Osteocyte (in vitro differentiated cells): ENCODE data around the gene MPP2. TPM values are rescaled to one million over a fixed set of nuclear protein-coding genes. Genes with fewer than 3 reads are reported as not detected.

Experiments used
- DNase-seq: peaks from one replicate; pipeline ENCODE4 v3.0.0; 2021; ENCODE audit warnings: mixed read lengths; ENCODE audit not compliant: unreplicated experiment; ENCODE audit errors: extremely low spot score
- H3K27ac Mint-ChIP-seq: one replicate; pipeline ENCODE4 v1.8.0; 2021; ENCODE audit warnings: mild to moderate bottlenecking, mixed read lengths; ENCODE audit not compliant: unreplicated experiment
- H3K27me3 Mint-ChIP-seq: one replicate; pipeline ENCODE4 v1.8.0; 2021; ENCODE audit warnings: mixed read lengths; ENCODE audit not compliant: unreplicated experiment
- H3K36me3 Mint-ChIP-seq: one replicate; pipeline ENCODE4 v1.8.0; 2021; ENCODE audit warnings: mixed read lengths; ENCODE audit not compliant: unreplicated experiment
- H3K4me1 Mint-ChIP-seq: one replicate; pipeline ENCODE4 v1.8.0; 2021; ENCODE audit warnings: mixed read lengths; ENCODE audit not compliant: unreplicated experiment
- H3K4me3 Mint-ChIP-seq: one replicate; pipeline ENCODE4 v1.8.0; 2021; ENCODE audit warnings: mild to moderate bottlenecking, moderate library complexity, mixed read lengths; ENCODE audit not compliant: unreplicated experiment
- H3K9me3 Mint-ChIP-seq: one replicate; pipeline ENCODE4 v1.8.0; 2021; ENCODE audit warnings: mixed read lengths; ENCODE audit not compliant: unreplicated experiment
- CTCF ChIP-seq: fragments of 200-600 bp; sonication (generic); IDR thresholded peaks from 2 replicates; pipeline ENCODE4 v1.5.0; 2021; ENCODE audit warnings: antibody characterized with exemption, mild to moderate bottlenecking, moderate library complexity
- total RNA-seq: library from RNA; stranded (reverse); gene quantifications from 2 replicates; pipeline ENCODE4 v1.2.1, GENCODE V29; 2021

The MPP2 gene
- total RNA-seq, 1 donor from 2014 or later = 3.5 TPM

GRCh38 chr17:43891851-43892646 lies 15.3 kb downstream of the MPP2 start:
- Mint-ChIP-seq H3K36me3 (no peaks in the 10 kb centered on the region), H3K4me1 (no peaks in the 10 kb centered on the region), H3K9me3 (no peaks in the 10 kb centered on the region), H3K27ac (no peak overlapping the region), H3K27me3 (peaks cover 8% of the 10 kb centered on the region), H3K4me3 (no peak overlapping the region)
- no peak for TF ChIP-seq CTCF
- no peak for DNase-seq

GRCh38 chr17:43890240-43890639 lies 17.1 kb downstream of the MPP2 start:
- Mint-ChIP-seq H3K27ac (no peak overlapping the region), H3K9me3 (no peaks in the 10 kb centered on the region), H3K36me3 (no peaks in the 10 kb centered on the region), H3K27me3 (peaks cover 5% of the 10 kb centered on the region), H3K4me1 (no peaks in the 10 kb centered on the region), H3K4me3 (no peak overlapping the region)
- DNase-seq = no peak
- no peak for TF ChIP-seq CTCF

GRCh38 chr17:43888548-43888947 lies 18.8 kb downstream of the MPP2 start:
- peaks cover 8% of the 10 kb centered on the region for H3K27me3 Mint-ChIP-seq
- H3K27ac Mint-ChIP-seq = no peak overlapping the region
- H3K4me1 Mint-ChIP-seq = no peaks in the 10 kb centered on the region
- H3K4me3 Mint-ChIP-seq = no peak overlapping the region
- H3K9me3 Mint-ChIP-seq = no peaks in the 10 kb centered on the region
- no peak for TF ChIP-seq CTCF
- H3K36me3 Mint-ChIP-seq = no peaks in the 10 kb centered on the region
- no peak for DNase-seq

- DNase-seq = no peak
- Mint-ChIP-seq H3K4me1 (peaks cover 4% of the 10 kb centered on the region), H3K4me3 (no peak overlapping the region), H3K9me3 (no peaks in the 10 kb centered on the region), H3K27ac (no peak overlapping the region), H3K36me3 (no peaks in the 10 kb centered on the region), H3K27me3 (peaks cover 8% of the 10 kb centered on the region)
- TF ChIP-seq CTCF = no peak
These were observed 24.4 kb downstream of the MPP2 start for GRCh38 chr17:43882761-43883415.

- H3K4me1 Mint-ChIP-seq = peaks cover 4% of the 10 kb centered on the region
- H3K36me3 Mint-ChIP-seq = no peaks in the 10 kb centered on the region
These were observed 25.4 kb downstream of the MPP2 start for GRCh38 chr17:43881758-43882505.

More at GRCh38 chr17:43881758-43882505, 25.4 kb downstream of the MPP2 start:
- Mint-ChIP-seq H3K9me3 (no peaks in the 10 kb centered on the region), H3K27me3 (peaks cover 3% of the 10 kb centered on the region), H3K27ac (no peak overlapping the region), H3K4me3 (no peak overlapping the region)
- TF ChIP-seq CTCF = no peak
- no peak for DNase-seq
